CD4-positive, alpha-beta T cell treated with Interleukin-15 for 4 hours (primary cell): Measurements from ENCODE around the gene SRSF7.
A peak's percentile ranks its signal among the peaks of the same experiment; 100 is the strongest.
"Not testable (repeated sequence)": the region's sequence is repeated elsewhere in the genome, so short reads cannot be mapped to it uniquely, and the experiment has no call there.

Experiments
- DNase-seq: peaks from one replicate; pipeline ENCODE4 v3.0.0-alpha.2; 2020; ENCODE audit warnings: low spot score

The SRSF7 gene

DNA sequence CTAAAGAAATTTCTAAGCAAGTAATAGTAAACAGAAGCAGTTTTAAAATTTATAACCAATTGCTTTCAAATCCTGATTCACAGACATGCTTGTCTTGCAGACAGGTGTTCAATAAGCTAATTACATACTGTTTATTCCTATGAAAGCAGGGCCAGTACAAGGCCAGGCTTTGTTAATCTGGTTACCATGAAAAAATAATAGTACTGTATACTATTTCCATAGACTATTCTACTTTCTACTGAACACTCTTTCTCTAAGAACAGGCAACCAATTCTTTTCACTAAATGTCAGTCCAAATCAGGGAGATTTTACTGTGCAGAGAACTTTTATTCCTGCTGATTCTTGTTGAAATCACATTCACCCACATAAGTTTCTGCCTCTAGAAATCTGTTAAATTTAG, 2.9 kb upstream of the SRSF7 start:
- DNase-seq = no peak

DNA sequence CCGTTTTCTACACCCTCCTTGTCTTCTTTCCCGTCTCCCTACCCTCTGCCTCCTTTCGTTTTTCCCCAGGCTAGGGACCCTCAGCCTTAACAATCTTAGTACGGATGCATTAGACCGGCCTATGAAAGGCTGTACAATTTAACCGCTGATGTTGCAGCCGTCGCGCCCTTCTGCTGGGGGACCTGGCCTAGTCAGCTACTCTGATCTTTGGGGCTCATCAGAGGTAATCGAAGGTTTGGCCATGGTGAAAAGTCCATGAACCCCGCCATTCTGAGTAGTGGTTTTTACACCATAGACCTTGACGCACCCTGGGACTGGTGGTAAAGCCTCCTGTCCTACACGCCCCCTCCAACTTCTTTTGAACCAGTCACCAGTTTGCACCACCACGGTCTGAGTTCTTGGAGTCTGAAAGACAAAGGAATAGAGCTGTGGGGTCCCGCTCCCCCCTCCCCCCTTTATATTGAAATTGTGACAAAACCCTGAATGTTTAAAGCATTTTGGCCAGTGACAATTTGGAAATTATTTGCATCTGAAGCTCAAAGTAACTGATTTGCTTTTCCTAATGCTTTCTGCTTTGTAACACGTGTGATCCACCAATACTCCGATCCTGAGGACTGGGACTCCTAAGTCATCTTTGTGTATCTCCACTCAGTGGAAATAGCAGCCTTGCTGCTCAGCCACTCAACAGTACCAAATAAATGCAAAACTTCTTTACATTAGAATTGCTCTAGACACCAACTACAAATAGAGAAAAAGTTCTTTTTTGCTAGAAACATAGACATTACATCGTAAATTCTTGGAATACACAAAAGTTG, 642 bp upstream of the SRSF7 start:
- DNase-seq = no peak

DNA sequence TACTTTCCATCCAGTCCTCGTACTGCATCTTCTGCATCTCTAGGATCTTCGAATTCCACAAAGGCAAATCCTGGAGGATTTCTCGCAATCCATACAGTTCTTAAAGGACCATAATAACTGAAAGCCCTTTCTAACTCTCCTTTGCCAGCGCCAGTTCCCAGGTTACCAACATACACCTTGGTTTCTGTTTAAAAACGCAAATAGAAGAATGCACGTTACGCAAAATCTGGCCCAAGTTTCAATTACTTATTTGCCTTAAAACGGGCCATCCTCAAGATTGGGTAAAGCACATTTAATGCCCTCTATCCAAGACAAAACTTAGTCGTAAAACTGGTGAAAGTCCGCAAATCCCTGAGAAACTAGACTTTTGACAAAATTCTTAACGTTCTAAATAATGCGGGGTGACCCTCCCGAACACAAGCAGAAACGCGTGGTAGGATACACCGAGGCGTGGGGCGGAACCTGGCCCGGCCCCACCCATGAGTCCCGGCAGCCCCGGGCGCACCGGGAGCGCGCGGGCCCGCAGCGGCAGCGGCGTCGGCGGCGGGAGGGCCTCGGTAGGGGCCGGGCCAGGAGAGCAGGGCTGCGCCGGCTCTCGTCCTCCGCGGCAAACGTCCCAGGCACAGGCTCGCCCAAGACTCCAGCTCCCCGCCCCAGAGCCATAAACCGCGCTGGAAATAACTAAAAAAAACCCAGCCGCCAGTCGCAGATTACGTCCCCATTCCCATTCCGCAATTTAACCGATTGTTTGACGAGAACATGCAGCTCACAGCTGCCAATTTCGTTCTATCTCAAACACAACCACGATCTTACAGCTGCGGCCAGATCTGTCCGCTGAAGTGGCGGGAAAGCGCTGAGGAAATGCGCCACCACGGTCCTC, 910 bp downstream of the SRSF7 start:
- peak; percentile 55 for DNase-seq

DNA sequence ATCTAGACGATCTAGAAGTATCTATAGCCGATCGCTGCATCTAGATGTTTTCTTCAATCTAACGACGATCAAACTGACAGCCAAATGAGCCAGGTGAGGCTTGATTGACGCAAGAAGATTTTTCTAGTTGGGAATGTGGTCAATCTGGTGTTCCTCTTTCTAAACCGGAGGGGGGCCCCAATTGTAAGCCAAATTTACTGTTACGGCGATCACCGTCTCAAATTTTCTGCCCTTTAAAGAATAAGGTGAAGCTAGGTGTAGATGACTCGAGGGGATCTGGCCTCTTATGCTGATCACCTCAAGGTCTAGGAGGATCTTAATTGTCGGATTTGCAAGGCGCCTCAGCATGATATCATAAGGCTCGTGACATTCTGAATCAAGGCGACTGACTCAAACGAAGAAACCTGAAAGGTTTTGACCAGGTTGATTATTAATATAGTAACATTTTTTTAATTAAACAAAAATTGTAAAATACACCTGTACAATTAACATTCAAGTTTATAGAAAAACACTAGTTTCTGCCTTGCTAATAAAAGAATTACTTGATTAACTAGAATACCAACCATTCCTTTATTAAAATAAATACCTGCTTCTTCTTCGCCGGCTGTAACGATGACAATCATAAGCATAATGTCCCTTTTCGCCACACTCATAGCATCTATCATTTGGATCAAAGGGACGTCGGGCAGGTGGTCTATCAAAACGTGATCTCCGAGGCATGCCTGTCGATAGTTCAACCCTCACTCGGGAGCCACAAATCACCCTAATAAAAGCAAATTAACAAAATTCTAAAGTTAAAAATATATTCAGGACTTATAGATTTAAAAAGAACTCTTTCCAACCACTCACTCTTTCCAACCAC, 2.0 kb downstream of the SRSF7 start:
- no peak for DNase-seq

DNA sequence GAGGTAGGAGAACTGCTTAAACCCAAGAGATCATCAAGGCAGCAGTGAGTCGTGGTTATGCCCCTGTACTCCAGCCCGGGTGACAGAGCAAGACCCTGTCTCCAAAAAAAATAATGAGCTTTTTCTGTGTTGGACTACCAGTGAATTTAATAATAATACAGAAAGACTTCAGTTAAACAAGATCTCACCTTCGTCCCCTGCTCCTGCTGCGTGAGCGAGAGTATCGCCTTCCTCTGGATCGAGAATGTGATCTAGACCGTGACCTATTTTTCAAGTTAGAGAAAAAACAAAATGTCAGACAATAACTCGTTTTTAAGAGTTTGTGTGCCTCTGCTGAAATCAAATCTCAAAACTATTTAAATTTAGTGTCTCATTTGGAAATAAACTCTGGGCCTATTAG, 2.8 kb downstream of the SRSF7 start:
- no peak for DNase-seq

DNA sequence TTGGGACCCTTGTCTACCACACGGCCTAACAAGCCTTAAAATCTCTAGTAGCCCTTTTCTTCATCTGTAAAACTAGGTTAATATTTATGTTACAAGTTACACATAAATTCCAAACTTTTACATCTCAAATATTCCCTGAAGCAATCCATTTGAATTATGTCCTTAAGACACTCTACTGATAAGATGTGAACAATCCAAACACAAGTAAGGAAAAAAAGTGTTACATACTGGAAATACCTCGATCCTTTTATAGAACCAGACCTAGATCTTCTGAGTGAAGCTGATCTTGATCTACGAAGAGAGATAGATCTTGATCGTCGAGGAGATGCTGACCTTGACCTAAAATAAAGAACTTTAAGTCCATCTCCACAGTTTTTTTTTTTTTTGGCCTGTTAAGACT, 3.3 kb downstream of the SRSF7 start:
- DNase-seq = no peak

DNA sequence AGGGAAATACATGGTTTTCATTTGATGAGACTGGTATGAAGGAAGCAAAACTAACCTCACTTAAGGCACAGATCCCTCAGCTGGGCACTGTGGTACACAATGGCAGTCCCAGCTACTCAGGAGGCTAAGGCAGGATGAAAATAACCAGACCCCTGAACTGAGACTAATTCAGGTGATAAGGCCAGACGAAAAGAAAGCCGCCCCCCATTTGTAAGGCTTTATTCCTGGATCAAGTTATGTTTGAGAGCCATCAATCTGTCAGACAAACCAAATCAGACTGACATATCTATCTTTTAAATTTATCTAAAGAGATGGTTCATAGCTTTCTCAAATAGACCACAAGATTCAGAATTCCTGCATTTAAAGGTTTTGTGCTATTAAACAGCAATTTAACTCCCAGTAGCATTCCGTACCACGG, 4.1 kb downstream of the SRSF7 start:
- DNase-seq = no peak

DNA sequence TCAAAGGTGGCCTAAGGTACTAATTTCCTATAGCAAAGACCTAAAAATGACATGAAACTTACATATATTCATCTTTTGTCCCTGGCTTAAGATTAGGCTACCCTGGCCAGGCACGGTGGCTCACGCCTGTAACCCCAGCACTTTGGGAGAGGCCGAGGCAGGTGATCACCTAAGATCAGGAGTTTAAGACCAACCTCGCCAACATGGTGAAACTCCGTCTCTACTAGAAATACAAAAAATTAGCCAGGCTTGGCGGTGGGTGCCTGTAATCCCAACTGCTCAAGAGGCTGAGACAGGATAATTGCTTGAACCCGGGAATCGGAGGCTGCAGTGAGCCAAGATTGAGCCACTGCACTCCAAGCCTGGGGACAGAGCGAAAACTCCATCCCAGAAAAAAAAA, 5.9 kb downstream of the SRSF7 start:
- no peak for DNase-seq

DNA sequence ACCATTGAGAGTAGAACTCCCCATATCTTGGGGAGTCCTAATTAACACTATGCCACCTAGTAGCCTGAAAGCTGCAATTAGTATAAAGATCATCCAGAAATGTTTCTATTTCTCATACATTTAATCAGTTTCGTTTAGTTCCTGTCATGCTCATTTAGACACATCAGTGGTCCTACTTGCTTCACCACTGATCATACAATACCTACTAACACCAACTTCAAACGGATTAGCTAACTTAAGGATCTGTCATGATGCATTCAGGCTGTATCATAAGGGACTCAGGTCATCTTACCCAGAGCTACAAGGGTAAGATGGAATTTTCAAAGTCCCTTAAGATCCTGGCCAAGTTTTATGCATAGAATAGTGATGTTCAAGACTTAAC, 6.8 kb downstream of the SRSF7 start:
- DNase-seq = no peak

DNA sequence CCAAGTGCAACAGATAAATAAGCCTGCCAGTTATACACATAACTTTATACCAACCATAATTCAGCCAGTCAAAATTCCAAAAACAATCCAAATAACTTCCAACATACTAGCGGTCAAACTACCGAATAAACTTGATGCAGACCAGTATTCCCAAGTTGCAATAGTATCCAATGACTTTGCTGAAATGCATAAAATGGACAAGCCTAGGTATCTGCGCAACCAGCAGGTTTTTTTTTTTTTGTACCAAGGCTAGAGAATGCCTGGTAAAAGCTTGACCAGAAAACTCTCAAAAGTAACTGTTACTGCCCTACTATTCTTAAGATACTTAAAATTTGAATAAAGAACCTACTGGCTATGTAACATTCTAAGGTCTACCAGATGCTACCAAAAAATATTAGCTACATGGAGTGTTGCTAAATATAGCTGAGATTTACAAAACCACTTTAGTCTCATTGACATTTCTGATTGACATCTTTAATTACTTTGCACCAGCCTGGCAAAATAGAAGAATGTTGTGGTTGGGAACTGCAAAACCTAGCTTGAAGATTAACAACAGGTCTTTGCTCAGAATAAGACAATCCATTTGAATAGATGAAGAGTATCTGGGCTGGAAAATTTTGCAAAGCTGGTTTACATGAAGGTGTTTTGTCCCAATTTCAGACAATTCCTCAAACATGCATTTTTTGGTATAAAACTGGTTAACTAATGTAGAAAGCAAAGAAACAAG, 7.3 kb downstream of the SRSF7 start:
- DNase-seq = no peak

DNA sequence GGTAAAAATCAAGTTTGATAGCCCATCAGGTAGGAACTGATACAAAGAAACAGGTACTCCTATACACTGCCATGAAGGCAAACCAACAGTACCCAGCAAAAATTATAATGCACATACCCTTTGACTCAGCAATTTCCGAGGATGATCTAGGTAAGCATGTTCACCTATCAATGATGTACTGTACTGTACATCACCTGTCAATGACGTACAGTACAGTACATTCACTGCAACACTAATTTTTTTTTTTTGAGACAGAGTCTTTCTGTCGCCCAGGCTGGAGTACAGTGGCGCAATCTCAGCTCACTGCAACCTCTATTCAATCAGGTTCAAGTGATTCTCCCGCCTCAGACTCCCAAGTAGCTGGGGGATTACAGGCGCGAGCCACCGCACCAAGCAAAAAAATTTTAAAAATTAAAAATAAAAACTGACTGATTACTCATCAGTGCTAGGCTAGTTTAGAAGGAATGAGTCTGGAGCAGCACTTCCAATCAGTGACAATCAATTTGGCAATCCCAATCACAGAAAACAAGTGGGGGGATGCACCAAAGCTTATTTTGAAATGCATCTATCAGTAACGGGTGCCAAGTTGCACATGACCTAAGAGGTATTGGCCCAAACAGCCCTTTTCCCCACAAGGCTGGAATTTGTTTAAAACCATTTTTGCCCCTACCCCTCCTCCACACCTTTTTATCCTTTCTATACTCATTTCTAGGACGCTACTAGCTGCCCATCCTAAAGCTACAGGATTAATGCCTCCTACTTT, 8.2 kb downstream of the SRSF7 start:
- no peak for DNase-seq

DNA sequence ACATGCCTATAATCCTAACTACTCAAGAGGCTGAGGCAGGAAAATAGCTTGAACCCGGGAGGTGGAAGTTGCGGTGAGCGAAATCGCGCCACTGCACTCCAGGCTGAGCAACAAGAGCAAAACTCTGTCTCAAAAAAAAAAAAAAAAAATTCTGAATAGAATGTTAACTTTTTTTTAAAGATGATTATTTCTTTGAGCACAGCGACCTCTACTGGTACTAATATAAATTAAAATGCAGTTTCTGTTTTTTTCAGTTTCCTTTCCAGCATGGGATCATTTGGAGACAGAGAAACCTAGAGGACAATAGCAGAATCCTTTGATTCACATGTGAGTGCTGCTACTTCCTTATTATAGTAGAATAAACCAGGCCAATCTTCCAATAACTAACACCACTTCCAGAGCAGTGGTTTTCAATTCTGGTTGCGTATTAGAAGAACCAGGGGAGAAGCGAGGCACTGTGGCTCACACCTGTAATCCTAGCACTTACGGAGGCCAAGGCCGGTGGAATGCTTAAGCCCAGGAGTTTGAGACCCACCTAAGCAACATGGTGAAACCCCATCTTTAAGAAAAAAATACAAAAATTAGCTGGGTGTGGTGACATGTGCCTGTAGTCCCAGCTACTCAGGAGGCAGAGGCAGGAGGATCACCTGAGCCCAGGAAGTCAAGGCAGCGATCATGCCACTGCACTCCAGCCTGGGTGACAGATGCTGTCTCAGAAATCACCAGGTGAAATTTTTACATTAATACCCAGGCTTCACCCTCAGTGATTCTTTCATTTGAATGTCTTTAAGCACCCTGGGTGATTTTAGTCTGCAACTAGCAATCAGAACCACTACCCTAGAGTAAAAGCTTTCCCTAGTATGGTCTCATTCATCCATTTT, 10.1 kb downstream of the SRSF7 start:
- peak; percentile 53 for DNase-seq

DNA sequence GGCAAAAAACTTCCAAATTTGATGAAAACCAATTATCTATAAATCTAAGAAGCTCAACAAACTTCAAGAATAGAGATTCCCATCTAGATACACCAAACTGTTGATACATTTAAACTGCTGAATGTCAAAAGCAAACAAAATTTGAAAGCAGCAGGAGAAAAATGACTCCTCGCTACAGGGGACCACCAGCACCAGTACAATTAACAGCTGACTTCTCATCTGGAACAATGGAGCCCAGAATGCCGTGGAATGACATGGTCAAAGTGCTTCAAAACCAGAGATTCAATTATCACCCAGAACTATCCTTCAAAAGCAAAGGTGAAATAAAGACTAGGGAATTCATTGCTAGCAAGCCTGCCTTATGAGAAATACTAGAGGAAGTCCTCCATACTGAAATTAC, 11.6 kb downstream of the SRSF7 start:
- DNase-seq = no peak

DNA sequence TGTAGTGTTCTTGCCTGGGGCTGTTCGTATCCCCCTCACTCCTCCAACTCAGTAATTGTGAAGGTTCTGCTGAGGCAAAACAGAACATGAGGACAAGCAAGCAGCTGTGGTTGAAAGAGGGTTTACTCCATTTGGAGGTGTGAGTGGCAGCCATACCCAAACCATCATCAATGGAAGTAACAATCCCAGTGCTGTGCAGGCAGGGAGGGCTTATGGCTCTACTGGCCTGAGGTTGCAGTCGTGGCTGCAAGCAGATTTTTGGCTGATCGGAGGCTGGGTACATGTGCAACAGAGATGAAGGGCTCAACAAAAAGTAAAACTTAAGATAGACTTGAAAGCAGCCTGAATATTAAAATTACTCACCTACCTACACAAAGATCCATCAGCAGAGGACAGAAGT, 13.2 kb downstream of the SRSF7 start:
- DNase-seq = no peak

DNA sequence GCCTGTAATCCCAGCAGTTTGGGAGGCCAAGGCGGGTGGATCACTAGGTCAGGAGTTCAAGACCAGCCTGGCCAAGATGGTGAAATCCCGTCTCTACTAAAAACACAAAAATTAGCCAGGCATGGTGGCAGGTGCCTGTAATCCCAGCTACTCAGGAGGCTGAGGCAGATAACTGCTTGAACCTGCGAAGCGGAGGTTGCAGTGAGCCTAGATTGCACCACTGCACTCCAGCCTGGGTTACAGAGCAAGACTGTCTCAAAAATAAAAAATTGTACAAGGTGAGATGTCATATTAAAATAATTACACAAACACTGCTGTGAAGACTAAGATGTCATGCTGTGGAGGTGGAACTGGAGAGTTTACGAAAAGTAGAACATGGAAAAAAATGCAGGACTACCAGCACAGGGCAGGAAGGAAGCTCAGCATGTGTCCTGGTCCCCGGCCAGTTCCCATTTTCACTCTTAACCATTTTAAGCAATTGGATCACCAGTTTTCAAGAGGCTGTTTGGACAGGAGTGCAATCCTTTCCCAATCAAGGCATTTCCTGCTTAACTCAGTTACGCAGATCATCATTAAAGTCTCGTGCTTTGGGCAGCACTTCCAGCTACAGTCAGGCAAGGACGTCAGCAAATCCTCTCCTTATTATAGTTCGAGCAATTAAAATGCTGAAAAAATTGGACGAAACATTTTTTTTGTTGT, 14.0 kb downstream of the SRSF7 start:
- DNase-seq = not testable (repeated sequence)

DNA sequence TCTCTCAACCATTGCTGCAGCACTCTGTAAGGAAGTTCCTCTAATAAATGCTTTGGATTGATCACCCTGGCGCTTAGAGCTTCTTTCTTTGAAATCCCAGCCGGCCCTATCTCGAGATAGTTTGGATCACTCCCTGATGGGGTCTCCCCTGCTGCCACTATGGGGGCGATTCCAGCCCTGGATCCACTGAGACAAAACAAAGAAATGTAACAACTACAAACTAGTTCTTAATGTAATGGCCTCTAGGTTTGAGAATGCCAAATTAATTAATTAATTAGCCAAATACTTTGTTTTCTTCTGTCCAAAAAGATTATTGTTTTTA, 15.2 kb downstream of the SRSF7 start:
- DNase-seq = no peak

DNA sequence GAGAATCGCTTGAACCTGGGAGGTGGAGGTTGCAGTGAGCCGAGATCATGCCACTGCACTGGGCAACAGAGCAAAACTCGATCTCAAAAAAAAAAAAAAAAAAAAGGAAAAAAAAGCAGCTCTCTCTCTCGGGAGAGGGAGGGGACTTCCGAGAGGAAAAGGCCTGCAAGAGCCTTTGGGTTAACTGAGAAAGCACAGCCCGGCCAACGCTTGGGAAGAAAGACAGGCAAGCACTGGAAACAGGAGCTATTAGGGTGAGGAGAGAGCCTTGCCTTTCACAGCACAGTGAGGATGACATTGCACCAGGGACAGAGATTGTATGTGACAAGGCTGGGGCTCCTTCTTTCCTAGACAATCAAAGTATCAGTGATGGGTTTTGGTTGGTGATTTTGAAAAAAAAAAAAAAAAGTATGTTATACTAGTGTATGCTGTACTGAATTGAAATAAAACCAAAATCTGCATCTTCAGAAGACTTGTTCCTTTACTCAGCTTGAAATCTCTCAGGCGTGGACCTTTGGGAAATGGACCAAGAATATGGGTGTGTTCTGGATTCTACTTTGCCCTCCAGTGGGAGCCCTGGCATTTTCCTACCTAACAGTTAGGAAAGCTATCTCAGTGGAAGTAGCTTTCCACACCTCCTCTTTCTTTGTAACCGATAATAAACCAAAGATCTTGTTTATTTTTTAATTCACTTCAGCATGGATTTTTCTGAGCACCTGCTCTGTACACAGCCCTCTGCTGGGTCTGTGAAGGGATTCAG, 16.7 kb downstream of the SRSF7 start:
- DNase-seq = no peak

DNA sequence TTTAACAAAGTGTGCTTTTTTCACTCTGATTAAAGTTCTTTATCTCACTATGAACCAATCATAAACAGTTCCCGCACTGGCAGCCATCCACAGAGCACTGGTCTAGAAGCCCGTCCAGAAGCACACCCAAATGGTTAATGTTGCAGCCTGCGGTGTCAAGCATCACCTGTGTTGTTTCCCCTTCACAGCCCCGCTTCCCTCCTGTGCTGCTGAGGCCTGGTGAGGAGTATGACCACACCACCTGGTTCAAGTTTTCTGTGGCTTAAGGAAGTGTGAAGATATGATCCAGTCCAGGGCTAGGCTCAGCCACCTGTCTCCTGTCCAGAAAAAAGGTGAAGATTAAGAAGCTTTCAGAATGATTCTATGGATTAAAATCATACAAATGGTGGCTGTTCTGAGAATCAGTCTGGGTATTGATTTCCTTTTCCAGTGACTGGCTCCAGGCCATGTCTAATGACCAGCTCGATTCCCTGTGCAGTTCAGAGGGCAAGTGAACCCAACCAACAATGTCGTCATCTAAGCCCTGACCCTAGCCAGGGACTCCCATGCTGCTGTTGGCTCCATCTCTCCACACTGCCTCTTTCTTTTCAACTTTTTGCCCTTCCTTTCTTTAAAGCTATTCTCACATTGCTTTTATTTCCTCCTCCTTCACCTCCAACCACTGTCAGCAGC, 17.7 kb downstream of the SRSF7 start:
- no peak for DNase-seq
